Neural progenitor cell (in vitro differentiated cells): Measurements from ENCODE around the gene ZNF683.

Experiments
- EZH2 ChIP-seq: fragments of 200-600 bp; sonication (generic); IDR thresholded peaks from 2 replicates; pipeline ENCODE4 v1.6.1; 2017; ENCODE audit warnings: antibody characterized with exemption, mild to moderate bottlenecking, moderate library complexity
- EZH2phosphoT487 ChIP-seq: fragments of 200-600 bp; sonication (generic); IDR thresholded peaks from 2 replicates; pipeline ENCODE4 v1.6.1; 2017; ENCODE audit warnings: antibody characterized with exemption
- TF ChIP-seq, protein P1 (sequence below): fragments of 200-600 bp; sonication (generic); IDR thresholded peaks from 2 replicates; pipeline ENCODE4 v1.5.1; 2017; ENCODE audit warnings: antibody characterized with exemption, mild to moderate bottlenecking

DNA sequence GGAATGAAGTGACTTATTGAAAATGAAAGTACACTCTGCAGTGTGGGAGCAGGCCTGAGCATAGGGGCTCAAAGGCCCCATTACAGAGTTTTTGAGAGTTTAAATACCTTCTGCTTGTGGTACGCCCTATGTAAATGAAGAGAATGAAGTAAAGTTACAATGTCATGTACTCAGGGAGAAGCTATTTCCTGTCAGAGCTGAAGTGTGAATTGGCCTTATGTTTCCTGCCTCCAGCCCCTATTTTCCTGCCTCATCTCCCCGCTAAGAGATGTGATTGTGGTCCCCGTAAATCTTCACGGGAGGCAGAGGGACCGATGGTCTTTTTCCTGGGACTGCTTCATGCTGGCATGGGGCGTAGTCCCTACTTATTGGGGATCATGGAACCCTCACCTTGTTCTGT, 2.5 kb upstream of the ZNF683 start:
- TF ChIP-seq, protein P1, sequence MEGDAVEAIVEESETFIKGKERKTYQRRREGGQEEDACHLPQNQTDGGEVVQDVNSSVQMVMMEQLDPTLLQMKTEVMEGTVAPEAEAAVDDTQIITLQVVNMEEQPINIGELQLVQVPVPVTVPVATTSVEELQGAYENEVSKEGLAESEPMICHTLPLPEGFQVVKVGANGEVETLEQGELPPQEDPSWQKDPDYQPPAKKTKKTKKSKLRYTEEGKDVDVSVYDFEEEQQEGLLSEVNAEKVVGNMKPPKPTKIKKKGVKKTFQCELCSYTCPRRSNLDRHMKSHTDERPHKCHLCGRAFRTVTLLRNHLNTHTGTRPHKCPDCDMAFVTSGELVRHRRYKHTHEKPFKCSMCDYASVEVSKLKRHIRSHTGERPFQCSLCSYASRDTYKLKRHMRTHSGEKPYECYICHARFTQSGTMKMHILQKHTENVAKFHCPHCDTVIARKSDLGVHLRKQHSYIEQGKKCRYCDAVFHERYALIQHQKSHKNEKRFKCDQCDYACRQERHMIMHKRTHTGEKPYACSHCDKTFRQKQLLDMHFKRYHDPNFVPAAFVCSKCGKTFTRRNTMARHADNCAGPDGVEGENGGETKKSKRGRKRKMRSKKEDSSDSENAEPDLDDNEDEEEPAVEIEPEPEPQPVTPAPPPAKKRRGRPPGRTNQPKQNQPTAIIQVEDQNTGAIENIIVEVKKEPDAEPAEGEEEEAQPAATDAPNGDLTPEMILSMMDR, result no peak
- TF ChIP-seq EZH2phosphoT487 (no peak), EZH2 (no peak)
